ENCODE results near the gene ARCN1.

The ARCN1 gene

GRCh38 chr11:118622376-118623268 is 50.4 kb downstream of the ARCN1 start:
- no peak for FAIRE-seq
- TF ChIP-seq CTCF (IDR thresholded peaks at IDR 0.05; ENCODE audit: insufficient read depth, missing control alignments): no peak
- DNase-seq (ENCODE audit: insufficient read length, low spot score): no peak

DNA sequence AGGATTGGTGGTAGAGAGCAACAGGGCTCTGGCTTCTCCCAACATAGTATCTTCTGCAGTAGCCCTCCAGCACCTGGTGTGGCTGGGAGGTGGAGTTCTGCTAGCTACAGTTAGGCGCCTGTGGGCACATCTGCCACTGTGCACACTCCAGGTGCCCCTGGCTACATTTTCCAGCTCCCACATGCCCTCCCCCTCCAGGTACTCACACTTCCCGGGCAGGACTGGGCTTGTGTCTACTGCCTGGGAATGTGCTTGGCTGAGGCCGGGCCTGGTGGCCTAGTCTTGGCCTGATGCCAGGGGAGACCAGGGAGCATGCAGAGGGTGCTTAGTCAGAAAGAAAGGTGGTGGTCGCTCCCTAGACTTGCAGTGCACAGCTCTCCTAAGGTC is 51.1 kb downstream of the ARCN1 start:
- DNase-seq (ENCODE audit: insufficient read length, low spot score) (no peak), FAIRE-seq (no peak)
- no peak for TF ChIP-seq CTCF (IDR thresholded peaks at IDR 0.05; ENCODE audit: insufficient read depth, missing control alignments)

DNA sequence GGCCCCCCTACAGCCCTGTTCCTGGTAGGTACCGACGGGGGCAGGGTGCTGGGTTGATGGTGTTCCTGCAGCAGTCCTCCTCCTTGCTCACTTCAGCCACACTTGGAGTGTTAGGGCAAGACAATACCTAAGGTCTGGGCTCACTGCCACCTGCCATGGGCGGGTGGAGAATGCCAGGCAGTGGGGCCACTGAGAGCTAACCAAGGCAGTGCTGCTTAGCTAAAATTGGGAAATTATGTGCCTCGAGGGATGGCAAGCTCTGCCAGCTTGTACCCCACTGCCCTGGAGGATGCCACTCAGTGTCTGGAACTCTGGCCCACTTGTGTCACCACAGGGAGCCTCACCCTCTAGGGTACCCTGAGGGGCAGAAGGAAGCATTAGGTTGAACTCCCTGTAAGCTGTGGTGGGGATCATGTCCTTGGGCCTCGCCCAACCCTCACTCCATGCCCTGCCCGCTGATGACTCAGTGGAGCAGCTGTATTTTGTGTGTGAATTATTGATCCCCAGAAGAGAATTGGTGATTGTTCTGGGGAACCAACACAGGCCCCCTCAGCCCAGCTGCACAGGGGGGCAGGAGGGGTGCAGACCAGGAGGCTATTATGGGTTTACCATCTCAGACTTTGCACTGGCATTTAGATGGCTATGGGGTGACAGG is 53.0 kb downstream of the ARCN1 start:
- DNase-seq (ENCODE audit: insufficient read length, low spot score): no peak
- TF ChIP-seq CTCF (IDR thresholded peaks at IDR 0.05; ENCODE audit: insufficient read depth, missing control alignments): no peak
- FAIRE-seq: no peak

DNA sequence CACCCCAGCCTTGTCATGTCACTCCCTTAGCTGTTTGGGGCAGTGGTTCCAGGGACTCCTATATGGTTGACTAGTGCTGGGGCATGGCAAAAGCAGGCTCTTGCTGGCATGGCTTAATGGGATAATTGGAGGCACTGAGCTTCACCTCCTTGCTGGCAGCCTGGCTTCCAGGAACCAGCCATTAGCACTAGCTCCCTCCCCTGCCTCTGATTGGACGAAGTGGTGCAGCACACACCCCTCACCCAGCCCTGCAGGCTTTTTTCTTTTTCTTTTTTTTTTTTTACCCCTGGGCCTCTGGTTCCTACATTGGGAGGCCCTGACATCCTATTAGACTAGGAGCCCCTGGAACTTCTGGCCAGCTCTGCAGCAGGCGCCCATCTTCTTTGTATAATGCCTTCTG is 53.8 kb downstream of the ARCN1 start:
- no peak for DNase-seq (ENCODE audit: insufficient read length, low spot score)
- no peak for TF ChIP-seq CTCF (IDR thresholded peaks at IDR 0.05; ENCODE audit: insufficient read depth, missing control alignments)
- no peak for FAIRE-seq

- FAIRE-seq (no peak), DNase-seq (ENCODE audit: insufficient read length, low spot score) (no peak)
- no peak for TF ChIP-seq CTCF (IDR thresholded peaks at IDR 0.05; ENCODE audit: insufficient read depth, missing control alignments)
Observed at GRCh38 chr11:118627566-118627965, 55.4 kb downstream of the ARCN1 start.

DNA sequence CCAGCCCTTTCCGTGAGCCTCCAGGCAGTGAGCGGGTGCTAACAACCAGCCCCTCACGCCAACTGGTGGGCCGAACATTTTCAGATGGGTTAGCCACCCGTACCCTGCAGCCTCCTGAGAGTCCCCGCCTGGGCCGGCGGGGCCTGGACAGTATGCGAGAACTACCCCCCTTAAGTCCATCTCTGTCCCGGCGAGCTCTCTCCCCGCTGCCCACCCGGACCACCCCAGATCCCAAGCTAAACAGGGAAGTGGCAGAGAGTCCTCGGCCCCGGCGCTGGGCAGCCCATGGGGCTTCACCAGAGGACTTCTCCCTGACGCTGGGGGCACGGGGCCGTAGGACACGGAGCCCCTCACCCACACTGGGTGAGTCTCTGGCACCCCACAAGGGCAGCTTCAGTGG is 55.8 kb downstream of the ARCN1 start:
- no peak for TF ChIP-seq CTCF (IDR thresholded peaks at IDR 0.05; ENCODE audit: insufficient read depth, missing control alignments)
- no peak for FAIRE-seq

GRCh38 chr11:118628432-118628831 is 56.2 kb downstream of the ARCN1 start:
- TF ChIP-seq CTCF (IDR thresholded peaks at IDR 0.05; ENCODE audit: insufficient read depth, missing control alignments): no peak
- no peak for FAIRE-seq

More for the DNA sequence above, 55.8 kb downstream of the ARCN1 start:
- no peak for DNase-seq (ENCODE audit: insufficient read length, low spot score)

More at GRCh38 chr11:118628432-118628831, 56.2 kb downstream of the ARCN1 start:
- DNase-seq (ENCODE audit: insufficient read length, low spot score): no peak

Data from D721Med (cell line).